NCI-H1105 (cell line): ENCODE data around the gene TSPAN4.

Source experiments
- DNase-seq: peaks from one replicate; lab custom pipeline; 2025; lab: John Stamatoyannopoulos, UW

TSPAN4 gene

DNA sequence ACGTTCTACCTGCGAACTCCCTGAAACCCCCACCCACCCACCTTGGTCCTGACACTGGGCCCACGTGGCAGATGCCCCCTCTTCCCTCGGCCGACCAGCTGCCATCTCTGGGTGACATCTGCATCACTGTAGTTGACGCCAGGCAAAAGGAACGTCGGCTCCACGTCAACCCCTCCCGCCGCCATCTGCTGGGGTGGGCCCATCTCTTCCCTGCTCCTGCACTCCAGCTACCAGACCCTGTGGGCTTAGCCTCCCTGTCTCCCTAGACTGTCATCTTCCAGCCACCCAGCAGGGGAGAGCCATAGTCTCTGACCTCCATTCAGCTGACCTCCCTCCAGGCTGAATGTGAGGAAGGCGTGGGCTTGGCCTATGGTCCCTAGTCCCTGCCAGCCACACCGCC, 46.6 kb downstream of the TSPAN4 start:
- DNase-seq: no peak

DNA sequence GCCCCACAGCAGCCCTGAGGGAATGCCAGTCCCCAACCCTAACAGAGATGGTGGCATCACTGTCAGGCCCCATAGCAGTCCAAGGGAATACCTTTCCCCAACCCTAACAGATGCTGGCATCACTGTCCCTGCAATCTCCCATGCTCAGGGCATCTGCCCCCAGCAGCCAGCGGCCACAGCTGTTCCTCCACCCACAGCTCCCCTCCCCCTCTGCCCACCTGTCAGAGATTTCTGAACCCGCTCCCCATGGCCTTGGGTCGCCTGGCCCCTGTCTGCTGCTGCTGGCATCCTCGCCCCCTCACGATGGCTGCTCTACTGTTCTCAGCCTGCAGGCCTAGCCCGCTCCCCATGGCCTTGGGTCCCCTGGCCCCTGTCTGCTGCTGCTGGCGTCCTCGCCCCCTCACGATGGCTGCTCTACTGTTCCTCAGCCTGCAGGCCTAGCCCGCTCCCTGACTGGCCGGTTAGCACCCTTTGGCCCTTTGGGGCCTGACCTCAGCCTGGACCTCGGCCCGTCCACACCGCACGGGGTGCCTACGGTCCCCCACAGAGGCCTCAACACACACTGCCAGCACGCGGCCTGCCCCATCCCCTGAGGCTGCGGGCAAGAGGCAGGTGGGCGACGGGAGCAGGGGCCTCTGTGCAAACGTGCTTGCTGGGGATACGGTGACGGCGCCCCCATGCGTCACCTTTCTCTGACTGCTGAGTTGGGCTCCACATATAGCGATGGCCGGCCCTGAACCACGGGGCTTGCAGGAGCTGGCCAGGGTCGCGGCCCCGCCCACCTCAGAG, 47.2 kb downstream of the TSPAN4 start:
- no peak for DNase-seq

DNA sequence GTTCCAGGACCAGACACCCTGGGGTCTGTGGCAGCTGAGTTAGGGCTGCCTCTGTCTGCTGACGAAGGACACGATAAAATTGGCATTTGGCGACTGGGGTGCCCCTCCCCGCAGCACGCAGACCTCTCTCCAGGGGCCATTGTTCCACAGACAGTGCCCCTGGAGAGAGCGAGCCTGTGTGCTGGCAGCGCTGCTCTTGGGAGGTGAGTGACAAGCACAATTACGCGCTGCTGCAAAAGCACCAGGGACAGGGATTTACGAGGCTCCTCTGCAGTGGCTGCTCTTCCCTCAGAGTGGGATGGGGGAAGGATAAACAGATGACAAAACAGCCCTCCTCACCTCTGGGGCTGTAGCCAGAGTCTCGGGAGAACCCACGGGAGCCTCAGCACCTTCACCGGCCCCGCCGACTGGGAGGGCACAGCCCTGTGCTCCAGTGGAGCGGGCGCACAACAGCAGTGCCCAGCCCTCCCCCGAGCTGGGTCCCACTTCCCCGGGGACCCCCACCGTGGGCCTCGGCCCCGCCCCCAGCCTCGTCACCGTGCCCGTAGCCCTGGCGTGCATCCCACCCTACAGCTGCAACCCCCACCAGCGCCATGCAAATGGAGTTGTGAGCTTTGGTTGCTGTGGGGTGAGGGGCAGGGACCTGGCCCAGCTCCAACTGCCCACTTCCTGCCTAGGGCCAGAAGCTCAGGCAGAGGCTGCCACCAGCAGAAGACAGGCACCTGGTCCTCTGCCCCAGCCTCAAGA, 48.3 kb downstream of the TSPAN4 start:
- DNase-seq: no peak

DNA sequence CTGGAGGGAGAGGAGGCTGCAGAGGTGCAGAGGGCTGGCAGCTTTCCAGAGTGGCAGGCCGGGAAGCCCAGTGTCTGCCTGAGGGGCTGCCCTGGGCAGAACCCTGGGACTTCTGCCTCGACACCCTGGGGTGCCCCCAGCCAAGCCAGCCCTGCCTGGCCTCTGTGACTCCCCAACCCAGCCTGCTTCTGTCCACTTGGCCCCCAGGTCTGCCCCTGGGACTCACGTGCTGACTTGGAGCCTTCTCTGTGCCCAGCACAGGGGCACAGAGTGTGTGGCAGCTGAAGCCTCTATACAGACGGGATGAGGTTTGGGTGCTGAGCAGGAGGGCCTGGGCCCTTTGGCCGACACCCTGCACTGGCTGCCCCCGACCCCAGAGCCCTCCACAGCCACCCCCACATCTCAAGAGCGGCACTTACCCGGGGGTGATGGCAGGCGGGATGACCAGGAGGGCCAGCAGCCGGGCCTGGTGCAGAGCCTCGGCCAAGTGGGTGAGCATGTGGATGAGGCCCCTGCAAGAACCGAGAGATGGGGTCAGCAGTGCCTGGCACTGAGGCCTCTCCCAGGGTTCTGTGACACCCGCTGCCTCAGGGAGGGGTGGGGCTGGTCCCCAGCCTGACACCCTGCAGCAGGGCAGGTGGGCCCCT, 50.5 kb downstream of the TSPAN4 start:
- DNase-seq: no peak

DNA sequence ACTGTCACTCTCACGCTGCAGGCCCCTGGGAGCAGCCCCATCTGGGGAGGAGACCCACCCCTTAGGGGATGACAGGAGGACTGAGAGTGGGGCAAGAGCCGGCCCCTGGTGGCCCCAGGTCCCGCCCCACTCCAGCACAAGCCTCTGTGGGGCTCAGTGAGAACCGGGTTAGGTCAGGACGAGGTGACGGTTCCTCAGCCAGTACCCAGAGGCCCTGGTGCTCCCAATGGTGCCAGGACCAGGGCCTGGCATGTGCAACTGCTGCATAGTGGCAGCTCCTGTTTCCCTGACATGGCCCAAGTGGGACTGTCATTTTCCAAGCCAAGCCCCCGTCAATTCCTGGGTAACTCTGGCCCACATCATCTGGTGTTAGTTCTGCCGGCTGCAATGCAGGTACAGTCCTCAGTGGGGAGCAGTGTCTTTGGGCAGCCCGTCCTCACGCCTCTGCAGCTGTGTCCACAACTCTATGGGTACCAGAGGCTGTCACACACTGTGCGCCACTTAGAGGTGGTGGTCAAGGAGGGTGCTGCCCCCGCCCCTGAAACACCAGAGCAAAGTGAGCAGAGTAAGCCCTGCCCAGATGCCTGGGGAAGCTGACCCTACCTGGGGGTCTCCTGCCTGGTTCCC, 52.0 kb downstream of the TSPAN4 start:
- no peak for DNase-seq

DNA sequence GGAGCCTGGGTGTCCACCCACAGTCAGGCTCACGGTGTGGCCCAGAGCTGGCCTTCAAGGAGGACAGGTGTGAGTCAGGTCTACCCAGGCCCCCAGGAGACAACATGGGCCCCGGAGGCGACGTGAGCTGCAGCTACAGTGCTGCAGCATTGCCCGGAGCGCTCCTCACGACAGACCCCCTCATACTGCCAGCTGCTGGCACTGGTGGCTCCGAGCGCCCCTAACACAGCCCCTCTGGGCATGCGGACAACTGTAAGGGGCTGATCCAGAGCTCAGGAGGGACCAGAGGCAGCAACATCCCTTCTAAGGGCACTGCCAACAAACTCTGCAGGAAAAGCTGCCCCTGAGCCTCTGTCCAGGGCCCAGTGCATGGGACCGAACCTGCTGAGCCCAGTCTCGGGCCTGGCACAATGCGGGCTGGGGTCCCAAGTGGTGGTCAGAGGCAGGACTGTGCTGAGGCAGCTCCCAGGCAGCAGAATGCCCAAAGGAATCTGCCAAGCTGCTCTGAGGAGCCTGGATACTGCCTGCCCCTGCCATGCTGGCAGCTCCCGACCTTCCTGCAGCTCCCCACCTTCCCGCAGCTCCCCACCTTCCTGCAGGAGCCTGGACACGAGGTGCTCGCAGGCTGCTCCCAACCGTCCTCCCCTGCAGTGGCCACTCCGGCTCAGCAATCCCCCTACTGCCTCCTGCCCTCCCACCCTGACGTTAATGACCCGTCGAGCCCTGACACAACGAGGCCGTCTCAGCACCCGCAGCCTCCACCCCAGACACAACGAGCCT, 52.9 kb downstream of the TSPAN4 start:
- DNase-seq: no peak

DNA sequence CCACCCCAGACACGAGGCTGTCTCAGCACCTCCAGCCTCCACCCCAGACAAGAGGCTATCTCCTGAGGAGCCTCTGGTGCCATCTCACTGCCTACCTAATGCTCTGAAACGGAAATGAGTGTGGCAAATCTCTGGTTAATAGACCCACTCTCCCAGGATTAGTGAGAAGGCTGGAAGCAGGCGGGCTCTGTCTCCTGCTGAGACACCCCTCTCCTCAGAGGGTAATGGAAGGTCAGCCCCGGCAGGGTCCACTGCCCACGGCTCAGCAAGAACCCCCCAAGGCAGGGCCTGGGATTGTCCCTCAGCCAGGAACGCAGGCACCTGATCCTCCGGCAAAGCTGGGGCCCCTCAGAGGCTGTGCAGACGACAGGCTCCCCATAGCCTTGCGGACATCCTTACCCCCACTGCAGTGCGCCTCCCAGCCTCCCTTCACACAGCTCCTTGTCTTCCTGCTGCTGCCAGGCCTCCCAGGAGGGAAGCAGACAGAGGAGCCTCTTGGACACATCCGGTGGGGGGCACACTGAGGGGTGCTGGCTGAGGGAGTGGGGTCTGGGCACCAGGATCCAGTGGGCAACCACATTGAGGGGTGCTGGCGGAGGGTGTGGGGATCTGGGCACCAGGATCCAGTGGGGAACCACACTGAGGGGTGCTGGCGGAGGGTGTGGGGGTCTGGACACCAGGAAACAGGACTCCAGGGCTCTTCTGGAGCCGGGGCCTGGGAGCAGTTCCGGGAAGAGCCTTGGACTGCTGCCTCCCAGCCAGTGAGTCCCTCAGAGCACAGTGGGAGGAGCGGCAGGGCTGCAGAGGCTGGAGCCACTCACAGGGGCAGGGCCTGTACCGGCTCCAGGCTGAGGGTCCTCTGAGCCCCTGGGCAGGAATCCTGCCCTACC, 54.8 kb downstream of the TSPAN4 start:
- DNase-seq: no peak

DNA sequence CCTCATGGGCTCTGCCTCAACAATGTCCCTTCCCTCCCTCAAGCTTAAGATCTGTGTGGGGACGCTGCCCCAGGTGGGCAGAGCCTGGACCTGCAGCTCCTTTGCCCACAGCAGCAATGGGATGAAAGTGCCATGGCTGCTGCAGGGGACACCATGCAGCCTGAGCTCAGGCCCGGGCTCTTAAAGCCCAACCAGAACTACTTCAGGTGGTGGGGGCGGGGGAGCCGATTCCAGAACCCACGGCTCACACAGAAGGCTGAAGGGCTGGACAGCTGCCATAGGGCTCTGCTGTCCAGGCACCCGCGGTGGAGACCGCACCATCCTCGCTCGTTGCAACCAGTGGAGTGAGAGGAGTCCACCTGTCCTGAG, 55.5 kb downstream of the TSPAN4 start:
- peak; percentile 30 for DNase-seq

DNA sequence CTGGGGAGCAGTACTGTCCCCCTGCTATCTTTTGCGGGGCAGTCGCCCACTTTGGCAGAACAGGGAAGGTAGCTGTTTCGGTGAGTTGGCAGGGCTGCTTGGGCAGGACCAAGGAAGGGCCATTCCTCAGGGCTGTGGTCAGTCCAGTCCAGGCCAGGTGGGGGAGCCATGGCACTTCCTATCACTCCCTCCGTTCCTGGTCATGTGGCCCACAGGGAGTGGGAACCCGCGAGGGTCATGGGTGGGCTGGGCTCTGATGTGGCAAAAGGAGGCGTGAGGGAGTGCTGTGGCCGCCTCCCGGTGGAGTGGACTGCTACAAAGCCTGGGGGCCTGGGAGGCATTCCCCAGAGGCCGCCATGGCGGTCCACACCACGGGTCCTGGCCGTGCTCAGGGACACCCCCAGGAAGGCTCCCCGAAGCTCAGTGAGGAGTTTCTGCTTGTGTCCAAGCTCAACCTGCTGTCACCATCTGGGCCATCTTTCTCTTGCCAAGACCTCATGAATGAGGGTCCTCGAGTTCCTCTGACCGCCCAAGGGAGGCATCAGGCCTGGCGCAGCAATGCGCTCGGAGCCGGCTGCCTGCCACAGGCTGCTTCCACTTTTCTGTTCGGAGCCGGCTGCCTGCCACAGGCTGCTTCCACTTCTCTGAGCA, 56.0 kb downstream of the TSPAN4 start:
- DNase-seq: no peak

DNA sequence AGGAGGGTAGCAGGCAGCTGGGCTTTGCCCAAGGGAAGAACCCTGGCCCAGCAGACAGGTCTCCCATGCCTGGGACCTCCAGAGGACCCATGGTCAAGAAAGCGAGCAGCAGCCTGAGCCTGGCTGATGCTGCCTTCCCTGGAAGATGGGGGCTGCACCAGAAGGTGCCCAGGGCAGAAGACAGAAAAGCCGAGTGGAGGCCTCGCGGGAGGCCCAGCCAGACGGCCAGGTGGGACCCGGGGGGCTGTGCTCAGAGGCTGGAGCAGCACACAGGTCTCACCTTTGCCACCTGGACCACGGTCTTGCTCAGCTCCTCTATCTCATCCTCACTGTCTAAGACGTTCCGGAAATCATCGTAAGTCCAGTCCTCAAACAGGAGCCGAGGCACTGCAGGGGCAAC, 57.1 kb downstream of the TSPAN4 start:
- DNase-seq: no peak

DNA sequence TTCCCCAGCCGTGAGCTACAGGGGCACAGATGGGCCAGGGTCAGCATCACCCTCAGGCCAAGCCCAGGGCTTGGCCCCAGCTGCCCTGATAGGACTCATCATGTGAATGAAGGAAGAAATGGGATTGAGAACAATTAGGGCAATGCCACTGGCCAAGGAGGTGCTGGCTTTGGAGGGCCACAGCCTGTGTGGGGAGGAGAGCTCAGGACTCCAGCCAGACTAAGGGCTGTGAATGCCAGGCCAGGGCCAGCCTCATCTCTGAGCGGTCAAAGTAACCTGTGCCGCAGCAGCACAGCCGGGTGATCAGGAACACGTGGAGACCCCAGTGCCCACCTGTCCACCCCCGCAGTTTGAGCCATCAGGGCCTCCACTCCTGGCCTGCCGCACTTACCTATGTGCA, 57.9 kb downstream of the TSPAN4 start:
- no peak for DNase-seq

DNA sequence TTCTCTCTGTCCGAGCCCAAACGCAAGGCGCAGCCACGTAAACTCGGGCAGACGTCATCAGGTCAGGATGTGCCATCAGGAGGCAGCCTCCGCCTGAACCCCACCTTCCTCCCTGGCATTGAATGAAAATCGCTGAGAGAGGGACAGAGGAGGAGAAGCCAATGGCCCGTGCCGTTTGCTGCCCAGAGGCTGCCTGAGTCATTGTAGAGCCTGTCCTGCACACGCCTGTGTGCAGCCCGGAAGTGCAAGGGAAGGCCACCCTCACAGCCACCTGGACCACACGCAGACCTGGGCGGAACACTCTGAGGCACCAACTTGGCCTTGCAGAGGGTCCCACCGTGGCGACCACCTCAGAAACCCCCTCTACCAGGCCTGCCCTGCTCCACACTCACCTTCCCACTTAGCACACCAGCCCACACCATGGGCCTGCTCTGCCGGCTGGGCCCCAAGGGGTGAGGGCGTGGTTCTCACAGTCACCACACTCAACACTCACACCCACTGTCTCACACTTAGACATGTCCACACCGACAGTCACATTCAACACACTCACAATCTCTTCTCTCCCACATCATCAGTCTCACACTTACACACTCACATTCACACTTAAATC, 58.9 kb downstream of the TSPAN4 start:
- DNase-seq: no peak

DNA sequence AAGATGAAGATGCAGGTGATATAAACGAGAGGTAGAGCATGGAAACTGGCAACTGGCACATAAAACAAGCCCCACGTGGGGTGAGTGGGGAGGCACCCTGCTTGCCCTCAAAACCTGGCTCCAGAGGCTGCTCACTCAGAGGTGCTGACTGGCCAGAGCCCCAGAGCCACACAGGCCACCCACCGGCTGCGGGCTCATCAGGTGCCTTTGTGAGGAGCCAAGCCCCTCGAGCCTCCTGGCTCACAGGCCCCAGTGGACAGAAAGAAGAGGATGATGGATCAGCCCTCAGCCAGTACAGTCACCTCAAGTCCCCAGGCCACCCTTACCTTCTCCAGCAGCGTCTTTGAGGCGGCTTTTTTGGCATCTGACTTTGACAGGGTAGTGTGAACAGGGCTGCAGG, 61.7 kb downstream of the TSPAN4 start:
- no peak for DNase-seq

DNA sequence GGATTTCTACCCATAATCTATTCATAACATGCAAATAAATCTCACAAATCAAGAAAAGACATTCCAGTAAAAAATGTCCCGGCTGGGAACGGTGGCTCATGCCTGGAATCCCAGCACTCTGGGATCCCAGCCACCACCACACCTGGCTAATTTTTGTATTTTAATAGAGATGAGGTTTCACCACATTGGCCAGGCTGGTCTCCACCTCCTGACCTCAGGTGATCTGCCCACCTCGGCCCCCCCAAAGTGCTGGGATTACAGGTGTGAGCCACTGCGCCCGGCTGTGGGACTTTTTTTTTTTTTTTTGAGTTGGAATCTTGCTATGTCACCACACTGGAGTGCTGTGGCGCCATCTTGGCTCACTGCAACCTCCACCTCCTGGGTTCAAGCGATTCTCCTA, 63.3 kb downstream of the TSPAN4 start:
- no peak for DNase-seq

DNA sequence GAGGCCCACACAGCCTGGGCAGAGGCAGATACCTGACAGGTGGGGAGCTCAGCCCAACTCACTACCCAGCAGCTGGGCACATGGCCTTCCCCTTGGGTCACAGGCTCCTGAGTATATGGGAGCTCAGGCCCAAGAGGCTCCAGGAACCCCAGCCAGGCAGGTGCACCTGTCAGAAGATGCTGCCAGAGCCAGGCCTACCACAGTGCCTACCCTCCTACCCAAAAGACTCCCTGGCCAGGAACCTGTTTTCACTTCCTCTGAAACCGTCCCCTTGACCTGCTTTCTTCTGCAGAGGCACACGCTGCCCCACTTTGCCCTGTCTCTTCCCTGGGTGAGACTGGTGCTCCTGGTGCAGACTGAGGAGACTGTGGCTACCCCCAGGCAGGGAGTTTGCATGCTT, 65.0 kb downstream of the TSPAN4 start:
- DNase-seq: no peak

DNA sequence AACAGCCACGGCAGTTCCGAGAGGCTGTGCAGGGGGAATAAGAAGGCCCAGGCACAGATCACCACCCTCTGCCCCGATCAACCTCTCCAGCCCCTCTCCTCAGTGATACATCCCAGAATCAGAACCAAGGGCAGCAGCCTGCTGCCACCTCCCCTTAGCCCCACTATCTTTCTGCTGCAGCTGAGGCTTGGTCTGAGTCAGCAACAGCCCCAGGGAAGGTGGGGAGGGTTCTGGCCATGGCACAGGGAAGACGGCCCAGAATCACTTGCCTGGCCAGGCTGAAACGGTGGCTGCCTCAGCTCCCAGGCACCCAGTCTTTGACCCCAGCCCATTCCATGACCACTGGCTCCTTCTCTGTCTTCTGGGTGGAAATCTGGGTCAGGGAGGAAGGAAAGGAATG, 65.6 kb downstream of the TSPAN4 start:
- no peak for DNase-seq

DNA sequence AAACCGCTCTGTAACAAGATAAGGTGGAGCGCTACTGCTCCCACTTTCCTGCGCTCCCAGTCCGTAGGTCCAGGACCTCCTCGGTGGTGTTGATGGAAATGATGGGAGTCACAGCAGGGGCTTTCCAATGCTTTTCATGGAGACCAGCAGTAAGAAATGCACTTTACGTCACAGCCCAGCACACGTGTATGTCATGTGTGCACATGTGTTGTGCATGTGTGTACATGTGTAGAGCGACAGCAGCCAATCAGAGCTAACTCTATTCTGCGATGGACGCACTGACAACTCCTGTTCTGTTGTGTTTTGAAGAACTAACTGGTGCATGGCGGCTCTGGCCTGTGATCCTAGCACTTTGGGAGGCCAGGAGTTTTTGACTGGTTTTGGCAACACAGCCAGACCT, 66.8 kb downstream of the TSPAN4 start:
- no peak for DNase-seq

DNA sequence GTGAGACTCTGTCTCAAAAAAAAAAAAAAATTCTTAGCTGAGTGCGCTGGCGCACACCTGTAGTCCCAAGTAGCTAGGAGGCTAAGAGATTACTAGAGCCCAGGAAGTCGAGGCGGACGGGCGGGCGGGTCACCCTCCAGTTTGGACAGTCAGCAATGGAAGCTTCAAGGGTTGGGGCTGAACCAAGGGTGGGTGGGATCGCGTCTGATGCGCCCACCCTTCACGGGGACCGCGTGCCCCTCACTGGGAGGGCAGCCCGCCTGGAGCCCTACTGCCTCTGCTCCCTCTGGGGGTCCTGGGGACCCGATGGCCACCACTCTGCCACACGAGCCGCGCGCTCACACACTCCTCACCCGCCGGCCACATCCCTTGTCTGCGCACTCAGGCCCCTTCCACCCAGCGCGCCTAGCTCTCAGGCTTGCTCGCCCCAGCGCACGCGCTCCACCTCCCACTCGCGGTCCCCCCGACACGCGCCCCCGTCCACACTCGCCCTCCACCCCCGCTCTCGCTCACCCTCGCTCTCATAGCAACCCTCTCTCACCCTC, 67.5 kb downstream of the TSPAN4 start:
- DNase-seq: no peak

DNA sequence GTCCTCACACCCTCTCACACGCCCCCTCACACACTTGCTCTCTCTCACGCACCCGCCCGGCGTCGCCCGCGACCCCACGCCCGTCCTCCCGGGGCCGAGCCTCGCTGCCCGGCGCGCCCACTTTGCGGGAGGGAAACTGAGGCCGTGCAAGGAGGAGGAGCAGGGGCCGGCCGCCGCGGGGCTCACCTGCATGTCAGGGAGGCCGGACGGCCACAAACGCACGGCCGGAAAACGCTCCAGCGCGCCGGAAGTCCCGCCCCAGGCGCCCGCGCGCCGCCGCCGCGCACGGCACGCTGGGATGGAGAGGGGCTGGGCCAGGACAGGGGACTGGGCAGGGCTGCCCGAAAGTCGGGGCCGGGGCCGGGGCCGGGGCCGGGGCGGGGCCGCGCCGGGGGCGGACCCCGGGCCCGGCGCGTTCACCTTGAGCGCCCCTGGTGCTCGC, 68.0 kb downstream of the TSPAN4 start, which contains the start of gene CHID1:
Gene CHID1 (minus strand): TSS at position 222 of the 442 bp plus-strand sequence. CDS start 5,994 bp downstream, outside the sequence.
- peak; percentile 80 for DNase-seq
